ENCODE data around the gene TTC33.

TTC33 gene

GRCh38 chr5:40552981-40553380, 202.8 kb downstream of the TTC33 start:
- TF ChIP-seq, protein P1, sequence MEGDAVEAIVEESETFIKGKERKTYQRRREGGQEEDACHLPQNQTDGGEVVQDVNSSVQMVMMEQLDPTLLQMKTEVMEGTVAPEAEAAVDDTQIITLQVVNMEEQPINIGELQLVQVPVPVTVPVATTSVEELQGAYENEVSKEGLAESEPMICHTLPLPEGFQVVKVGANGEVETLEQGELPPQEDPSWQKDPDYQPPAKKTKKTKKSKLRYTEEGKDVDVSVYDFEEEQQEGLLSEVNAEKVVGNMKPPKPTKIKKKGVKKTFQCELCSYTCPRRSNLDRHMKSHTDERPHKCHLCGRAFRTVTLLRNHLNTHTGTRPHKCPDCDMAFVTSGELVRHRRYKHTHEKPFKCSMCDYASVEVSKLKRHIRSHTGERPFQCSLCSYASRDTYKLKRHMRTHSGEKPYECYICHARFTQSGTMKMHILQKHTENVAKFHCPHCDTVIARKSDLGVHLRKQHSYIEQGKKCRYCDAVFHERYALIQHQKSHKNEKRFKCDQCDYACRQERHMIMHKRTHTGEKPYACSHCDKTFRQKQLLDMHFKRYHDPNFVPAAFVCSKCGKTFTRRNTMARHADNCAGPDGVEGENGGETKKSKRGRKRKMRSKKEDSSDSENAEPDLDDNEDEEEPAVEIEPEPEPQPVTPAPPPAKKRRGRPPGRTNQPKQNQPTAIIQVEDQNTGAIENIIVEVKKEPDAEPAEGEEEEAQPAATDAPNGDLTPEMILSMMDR (IDR thresholded peaks at IDR 0.05; ENCODE audit: borderline replicate concordance, insufficient read depth, low read depth, low read length): no peak
- H3K4me3 ChIP-seq (ENCODE audit: low read depth, low read length): no peak overlapping the region

DNA sequence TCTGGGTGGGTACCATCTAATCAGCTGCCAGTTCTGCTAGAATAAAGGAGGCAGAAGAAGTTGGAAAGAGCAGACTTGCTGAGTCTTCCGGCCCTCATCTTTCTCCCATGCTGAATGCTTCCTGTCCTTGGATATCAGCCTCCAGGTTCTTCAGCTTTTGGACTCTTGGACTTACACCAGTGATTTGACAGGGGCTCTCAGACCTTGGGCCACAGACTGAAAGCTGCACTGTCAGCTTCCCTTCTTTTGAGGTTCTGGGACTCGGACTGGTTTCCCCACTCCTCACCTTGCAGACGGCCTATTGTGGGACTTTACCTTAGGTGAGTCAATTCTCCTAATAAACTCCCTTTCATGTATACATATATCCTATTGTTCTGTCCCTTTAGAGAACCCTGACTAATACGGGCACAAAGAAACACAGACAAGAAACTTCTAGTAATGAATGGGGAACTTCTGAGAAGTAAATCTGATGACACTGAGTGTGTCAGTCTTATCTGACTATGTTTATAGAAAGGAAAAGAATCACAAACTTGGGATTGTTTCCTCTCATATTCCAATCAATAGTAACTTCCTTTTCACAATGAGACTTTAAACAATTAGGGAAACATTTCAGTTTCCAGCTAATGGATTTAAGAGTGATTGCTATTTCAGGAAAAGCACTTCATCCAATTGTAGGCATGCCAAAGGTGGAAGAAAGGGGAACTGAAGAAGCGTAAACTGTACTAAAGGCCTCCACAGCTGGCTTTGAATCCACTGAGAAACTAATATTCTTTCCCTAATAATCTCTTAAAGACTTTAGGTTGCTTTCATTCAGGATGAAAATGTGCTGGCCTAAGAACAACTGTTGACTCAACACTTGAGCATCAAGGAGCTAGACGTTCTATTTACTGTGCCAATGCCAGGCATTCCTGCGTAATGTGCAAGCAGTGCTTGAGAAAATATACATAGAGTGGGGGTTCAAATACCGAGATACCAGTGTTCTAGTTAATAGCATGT, 204.0 kb downstream of the TTC33 start:
- H3K4me3 ChIP-seq (ENCODE audit: low read depth, low read length): no peak overlapping the region
- TF ChIP-seq, protein P1 (IDR thresholded peaks at IDR 0.05; ENCODE audit: borderline replicate concordance, insufficient read depth, low read depth, low read length): no peak

DNA sequence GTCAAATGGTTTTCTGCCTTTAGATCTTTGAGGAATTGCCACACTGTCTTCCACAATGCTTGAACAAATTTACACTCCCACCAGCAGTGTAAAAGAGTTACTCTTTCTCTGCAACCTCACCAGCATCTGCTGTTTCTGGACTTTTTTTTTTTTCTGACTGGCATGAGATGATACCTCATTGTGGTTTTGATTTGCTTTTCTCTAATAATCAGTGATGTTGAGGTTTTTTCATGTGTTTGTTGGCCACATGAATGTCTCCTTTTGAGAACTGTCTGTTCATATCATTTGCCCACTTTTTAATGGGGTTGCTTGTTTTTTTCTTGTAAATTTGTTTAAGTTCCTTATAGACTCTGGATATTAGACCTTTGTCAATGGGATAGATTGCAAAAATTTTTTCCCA, 205.3 kb downstream of the TTC33 start:
- no peak overlapping the region for H3K4me3 ChIP-seq (ENCODE audit: low read depth, low read length)

DNA sequence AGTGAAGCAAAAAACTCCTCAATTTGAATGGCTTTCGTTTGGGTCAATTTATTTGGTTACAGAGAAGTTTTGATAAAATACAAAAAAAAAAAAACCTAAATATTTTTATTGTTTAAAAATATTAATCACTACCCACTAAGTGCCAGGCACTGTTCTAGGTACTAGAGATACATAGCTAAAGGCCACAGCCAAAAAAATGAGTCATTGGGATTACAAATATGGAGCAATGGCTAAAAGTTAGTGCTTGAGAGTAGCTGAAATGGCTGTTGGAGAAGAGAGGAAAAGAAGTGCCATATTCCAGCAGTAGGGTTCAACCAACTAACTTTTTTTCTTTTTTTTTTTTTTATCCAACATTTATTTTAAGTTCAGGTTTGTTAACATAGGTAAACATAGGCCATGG, 206.1 kb downstream of the TTC33 start:
- H3K4me3 ChIP-seq (ENCODE audit: low read depth, low read length): no peak overlapping the region
- TF ChIP-seq, protein P1 (IDR thresholded peaks at IDR 0.05; ENCODE audit: borderline replicate concordance, insufficient read depth, low read depth, low read length): no peak

More for the DNA sequence above, 205.3 kb downstream of the TTC33 start:
- TF ChIP-seq, protein P1 (IDR thresholded peaks at IDR 0.05; ENCODE audit: borderline replicate concordance, insufficient read depth, low read depth, low read length): no peak

- no peak overlapping the region for H3K4me3 ChIP-seq (ENCODE audit: low read depth, low read length)
- TF ChIP-seq, protein P1 (IDR thresholded peaks at IDR 0.05; ENCODE audit: borderline replicate concordance, insufficient read depth, low read depth, low read length): no peak
These were observed 207.7 kb downstream of the TTC33 start for GRCh38 chr5:40547994-40548575.

DNA sequence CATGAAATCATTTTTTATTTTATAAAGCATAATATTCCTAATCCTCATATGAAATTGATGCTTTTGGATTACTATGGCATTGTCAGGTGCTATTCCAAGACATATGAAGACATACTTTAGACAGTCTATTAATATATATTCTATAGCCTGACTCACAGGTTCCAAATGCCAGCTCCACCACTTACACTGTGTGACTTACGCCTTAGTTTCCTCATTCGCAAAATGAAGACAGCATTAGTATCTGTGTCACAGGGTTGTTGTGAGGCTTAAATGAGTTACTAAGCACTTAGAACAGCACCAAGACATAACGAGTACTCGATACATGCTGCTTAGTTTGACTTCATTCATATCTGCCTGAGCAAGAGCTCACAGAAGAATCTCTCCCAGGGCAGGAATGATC, 208.2 kb downstream of the TTC33 start:
- H3K4me3 ChIP-seq (ENCODE audit: low read depth, low read length): no peak overlapping the region
- TF ChIP-seq, protein P1 (IDR thresholded peaks at IDR 0.05; ENCODE audit: borderline replicate concordance, insufficient read depth, low read depth, low read length): no peak
